Measurements from ENCODE around the gene ACTN1. TPM values are rescaled to one million over a fixed set of nuclear protein-coding genes. Genes with fewer than 3 reads are reported as not detected.

The ACTN1 gene
- total and polyA plus RNA-seq, 2 of the 8 experiments (the other 6 are each of a cell fraction or from before 2014, with no cell fraction given) = 236 to 262 TPM

DNA sequence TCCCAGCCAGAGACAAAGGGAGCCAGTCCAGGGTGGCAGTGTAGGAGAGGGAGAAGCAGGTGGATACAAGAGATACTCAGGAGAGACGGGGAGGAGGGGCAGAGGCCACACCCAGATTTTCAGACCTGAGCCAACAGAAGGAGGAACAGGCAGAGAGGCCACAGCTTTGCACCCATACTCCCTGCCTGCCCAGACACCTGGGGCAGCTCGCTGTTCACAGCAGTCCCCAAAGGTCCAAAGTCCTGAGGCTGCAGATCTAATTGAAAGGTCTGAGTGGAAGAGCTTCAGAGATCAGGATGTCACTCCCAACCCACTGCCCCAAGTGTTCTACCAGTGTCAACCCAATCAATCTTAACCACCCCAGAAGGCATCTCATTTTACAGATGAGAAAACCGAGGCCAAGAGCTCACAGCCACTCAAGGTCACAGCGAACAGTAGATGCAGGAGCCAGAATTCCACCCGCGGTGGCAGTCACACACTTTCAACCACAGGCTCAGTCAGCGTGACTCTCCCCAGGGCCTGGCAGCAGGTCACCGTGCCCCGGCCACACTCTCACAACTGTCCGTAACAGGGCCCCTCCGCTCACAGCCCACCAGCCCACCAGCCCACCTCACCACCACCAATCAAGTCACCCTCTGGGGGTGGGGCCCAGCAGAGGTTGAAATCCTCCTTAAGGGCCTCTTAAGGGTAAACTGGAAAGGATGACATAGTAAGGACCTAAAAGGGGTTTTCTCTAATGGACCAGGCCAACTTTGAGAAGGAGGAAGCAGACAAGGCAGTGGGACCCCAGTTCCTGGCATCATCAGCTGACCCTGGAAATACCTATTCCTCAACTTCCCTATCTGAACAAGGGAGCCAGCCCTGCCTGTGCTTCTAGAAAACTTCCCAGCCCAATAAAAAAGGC lies 33.3 kb downstream of the ACTN1 start (continued):
- TF ChIP-seq ATF3 (IDR thresholded peaks at IDR 0.05; ENCODE audit: insufficient read depth, low read depth, low read length) = no peak

Data from H1 (cell line).